Spleen (tissue), 11 donors: ENCODE results near the gene EZH2. TPM values are rescaled to one million over a fixed set of nuclear protein-coding genes. Genes with fewer than 3 reads are reported as not detected.

Experiments used
- DNase-seq: peaks from one replicate; pipeline ENCODE4 v3.0.0-alpha.2; 2020
- H3K27ac ChIP-seq, 8 donors: fragments of 200-600 bp; sonication (generic) in 7 of 8; 1 replicate in 4 of 8; 2 replicates in 4 of 8; pipeline versions ENCODE4 v1.5.0 to v1.8.0; 2016 to 2021; ENCODE audit warnings: inconsistent platforms in 4 of 8, mild to moderate bottlenecking in 4 of 8, moderate library complexity in 1 of 8
- H3K27me3 ChIP-seq, 7 donors: fragments of 200-600 bp; sonication (generic) in 6 of 7; replicated peaks in 1 of 7; 1 replicate in 4 of 7; 2 replicates in 3 of 7; pipeline versions ENCODE4 v1.5.0 to v1.8.0; 2016 to 2021; ENCODE audit warnings: inconsistent platforms in 3 of 7, mild to moderate bottlenecking in 1 of 7
- H3K36me3 ChIP-seq, 6 donors: fragments of 200-600 bp; sonication (generic) in 5 of 6; 1 replicate in 4 of 6; 2 replicates in 2 of 6; pipeline versions ENCODE4 v1.5.0 to v1.8.0; 2016 to 2021; ENCODE audit warnings: inconsistent platforms in 2 of 6
- H3K4me1 ChIP-seq, 6 donors: fragments of 200-600 bp; sonication (generic) in 5 of 6; 1 replicate in 3 of 6; 2 replicates in 3 of 6; pipeline versions ENCODE4 v1.5.0 to v1.8.0; 2016 to 2021; ENCODE audit warnings: inconsistent platforms in 3 of 6
- H3K4me3 ChIP-seq, 8 donors: fragments of 200-600 bp; sonication (generic) in 7 of 8; 1 replicate in 4 of 8; 2 replicates in 4 of 8; pipeline versions ENCODE4 v1.5.0 to v1.8.0; 2016 to 2021; ENCODE audit warnings: inconsistent platforms in 4 of 8, mild to moderate bottlenecking in 4 of 8, moderate library complexity in 2 of 8
- H3K9me3 ChIP-seq, 8 donors: fragments of 200-600 bp; sonication (generic) in 7 of 8; 1 replicate in 4 of 8; 2 replicates in 4 of 8; pipeline versions ENCODE4 v1.5.0 to v1.8.0; 2016 to 2021; ENCODE audit warnings: inconsistent platforms in 4 of 8
- CTCF ChIP-seq, 11 experiments: fragments of 200-600 bp in 7 of 11; fragments of 450-650 bp in 4 of 11; sonication (generic) in 4 of 11; IDR thresholded peaks in 8 of 11; conservative IDR thresholded peaks in 3 of 11; 1 replicate in 7 of 11; 2 replicates in 4 of 11; pipeline versions ENCODE4 v1.4.0 to v1.8.0; 2016 to 2021; ENCODE audit warnings: antibody characterized with exemption in 11 of 11, inconsistent platforms in 4 of 11, mild to moderate bottlenecking in 1 of 11
- POLR2A ChIP-seq, 3 donors: fragments of 450-650 bp; IDR thresholded peaks; one replicate each; pipeline ENCODE4 v1.5.1; 2017; ENCODE audit warnings: antibody characterized with exemption in 3 of 3, mild to moderate bottlenecking in 1 of 3
- POLR2AphosphoS5 ChIP-seq, 3 donors: sonication (generic); formaldehyde crosslinking; IDR thresholded peaks; one replicate each; pipeline ENCODE4 v1.5.1; 2017; ENCODE audit warnings: antibody characterized with exemption in 3 of 3
- WGBS, 5 donors: extraction: QIAGEN DNeasy Blood & Tissue Kit in 3 of 5; methylation state at CpG; one replicate each; pipeline versions ENCODE4 v1.1.5 to v1.1.7; 2013 to 2018; 5-methylcytosine and 5-hydroxymethylcytosine counted together
- intact Hi-C: fragments of 100-400 bp; cut with DNase I; formaldehyde crosslinking; loops from one replicate; pipeline ENCODE4 v1.15.0; 2023; ENCODE audit warnings: low total_unique reads
- polyA plus RNA-seq, 3 donors: library from polyadenylated mRNA; stranded (reverse); fragments of 200-250 nt; gene quantifications; one replicate each; pipeline ENCODE4 v1.2.1, GENCODE V29; 2013
- total RNA-seq, 7 donors: library from RNA; depleted of rRNA in 3 of 7; stranded (reverse); fragments of >200 nt in 3 of 7; fragmentation: NEBNext Ultra II Directional in 4 of 7; extraction: Animal tissue kit (Norgen Biotek cat#: 25700) in 4 of 7; gene quantifications; one replicate each; pipeline versions ENCODE4 v1.1.0 to v1.2.1, GENCODE V29; 2016 to 2021
- donor health status: healthy with polysubstance abuse.
- donor health status: DM: no; HTN: no; CAD: no; lungs with moderate emphysema.
- donor health status: DM: no; HTN: no; CAD: no.
- donor health status: Bipolar disorder and iron deficiency.
- donor health status: healthy.
- donor health status: DM: no; HTN: no; CAD: no.
- donor health status: DM: yes; HTN: yes; CAD: no.

The EZH2 gene
- total and polyA plus RNA-seq, 10 donors = 5.0 to 14.5 (median 7.4) TPM

GRCh38 chr7:148927123-148928045 is 43.3 kb upstream of the EZH2 start:
- Histone ChIP-seq H3K27ac (no peak overlapping the region), H3K9me3 (no peaks in the 10 kb centered on the region), H3K4me1 (no peaks in the 10 kb centered on the region), H3K4me3 (no peak overlapping the region), H3K36me3 (no peaks in the 10 kb centered on the region), H3K27me3 (no peaks in the 10 kb centered on the region)
- TF ChIP-seq CTCF (IDR thresholded peaks at IDR 0.05 in 8 of 11, conservative IDR thresholded peaks at IDR 0.05 in 3 of 11) (no peak), POLR2A (IDR thresholded peaks at IDR 0.05) (no peak), POLR2AphosphoS5 (IDR thresholded peaks at IDR 0.05) (no peak)
- 67 to 84% (median 81%) methylated on average over 10 of the region's 10 CpGs for WGBS, 5 donors
- intact Hi-C loops = no loop called here
- peak; percentile 1 for DNase-seq

GRCh38 chr7:148925836-148926235 is 41.7 kb upstream of the EZH2 start:
- no peaks in the 10 kb centered on the region for H3K27me3 ChIP-seq
- no peaks in the 10 kb centered on the region for H3K4me1 ChIP-seq
- no peaks in the 10 kb centered on the region for H3K36me3 ChIP-seq
- DNase-seq = no peak
- intact Hi-C loops = no loop called here
- H3K9me3 ChIP-seq = no peaks in the 10 kb centered on the region
- no peak for TF ChIP-seq POLR2A (IDR thresholded peaks at IDR 0.05)
- TF ChIP-seq CTCF (IDR thresholded peaks at IDR 0.05 in 8 of 11, conservative IDR thresholded peaks at IDR 0.05 in 3 of 11) = no peak
- TF ChIP-seq POLR2AphosphoS5 (IDR thresholded peaks at IDR 0.05) = no peak
- H3K27ac ChIP-seq = no peak overlapping the region
- no peak overlapping the region for H3K4me3 ChIP-seq
- 79 to 87% (median 86%) methylated on average over 9 of the region's 9 CpGs for WGBS, 5 donors

GRCh38 chr7:148924011-148924410 is 39.9 kb upstream of the EZH2 start:
- Histone ChIP-seq H3K4me1 (no peaks in the 10 kb centered on the region), H3K27me3 (no peaks in the 10 kb centered on the region), H3K9me3 (no peaks in the 10 kb centered on the region), H3K36me3 (no peaks in the 10 kb centered on the region), H3K27ac (no peak overlapping the region), H3K4me3 (no peak overlapping the region)
- WGBS, 5 donors = 87 to 92% (median 90%) methylated on average over 5 of the region's 5 CpGs
- TF ChIP-seq CTCF (IDR thresholded peaks at IDR 0.05 in 8 of 11, conservative IDR thresholded peaks at IDR 0.05 in 3 of 11) (no peak), POLR2AphosphoS5 (IDR thresholded peaks at IDR 0.05) (no peak)
- DNase-seq = no peak
- intact Hi-C loops = no loop called here

GRCh38 chr7:148921806-148922205 is 37.7 kb upstream of the EZH2 start:
- Histone ChIP-seq H3K4me1 (no peaks in the 10 kb centered on the region), H3K4me3 (no peak overlapping the region), H3K9me3 (no peaks in the 10 kb centered on the region), H3K36me3 (no peaks in the 10 kb centered on the region), H3K27me3 (no peaks in the 10 kb centered on the region), H3K27ac (no peak overlapping the region)
- intact Hi-C loops = no loop called here
- TF ChIP-seq POLR2AphosphoS5 (IDR thresholded peaks at IDR 0.05) (no peak), POLR2A (IDR thresholded peaks at IDR 0.05) (no peak), CTCF (IDR thresholded peaks at IDR 0.05 in 8 of 11, conservative IDR thresholded peaks at IDR 0.05 in 3 of 11) (no peak)
- DNase-seq = no peak
- WGBS, 5 donors = 88 to 95% (median 91%) methylated on average over 6 of the region's 6 CpGs
